ENCODE measurements around the gene ZNF274.

Gene ZNF274

GRCh38 chr19:58182577-58182988 is 278 bp upstream of the ZNF274 start:
- in situ Hi-C loops (cut with HindIII; ENCODE audit: low sequenced_read_pairs), result no loop called here
- no peak for TF ChIP-seq CTCF (IDR thresholded peaks at IDR 0.05; ENCODE audit: low read depth, low read length)
- no peak for DNase-seq (ENCODE audit: low read depth, low spot score)
- H3K4me3 ChIP-seq (ENCODE audit: low read depth, low read length), result peak overlapping the region; percentile 90

DNA sequence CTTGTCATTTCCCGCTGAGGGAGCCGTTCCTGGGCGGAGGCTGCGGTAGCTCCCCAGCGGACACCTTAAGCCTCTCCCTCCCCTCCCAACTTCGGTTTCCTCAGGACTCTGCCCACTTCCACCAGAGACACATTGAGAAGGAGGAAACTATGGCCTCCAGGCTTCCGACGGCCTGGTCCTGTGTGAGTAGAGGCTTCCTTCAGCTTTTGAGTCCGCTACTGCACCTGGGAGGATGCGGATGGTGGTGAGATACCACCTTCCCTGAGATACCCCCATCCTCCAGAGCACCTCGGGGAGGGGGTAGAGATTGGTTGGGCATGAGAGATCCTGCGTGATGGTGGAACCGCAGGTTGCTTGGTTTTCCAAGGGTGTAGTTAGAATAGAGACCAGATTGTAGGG is 955 bp downstream of the ZNF274 start:
- in situ Hi-C loops (cut with HindIII; ENCODE audit: low sequenced_read_pairs), result no loop called here
- no peak for DNase-seq (ENCODE audit: low read depth, low spot score)
- TF ChIP-seq CTCF (IDR thresholded peaks at IDR 0.05; ENCODE audit: low read depth, low read length), result no peak

DNA sequence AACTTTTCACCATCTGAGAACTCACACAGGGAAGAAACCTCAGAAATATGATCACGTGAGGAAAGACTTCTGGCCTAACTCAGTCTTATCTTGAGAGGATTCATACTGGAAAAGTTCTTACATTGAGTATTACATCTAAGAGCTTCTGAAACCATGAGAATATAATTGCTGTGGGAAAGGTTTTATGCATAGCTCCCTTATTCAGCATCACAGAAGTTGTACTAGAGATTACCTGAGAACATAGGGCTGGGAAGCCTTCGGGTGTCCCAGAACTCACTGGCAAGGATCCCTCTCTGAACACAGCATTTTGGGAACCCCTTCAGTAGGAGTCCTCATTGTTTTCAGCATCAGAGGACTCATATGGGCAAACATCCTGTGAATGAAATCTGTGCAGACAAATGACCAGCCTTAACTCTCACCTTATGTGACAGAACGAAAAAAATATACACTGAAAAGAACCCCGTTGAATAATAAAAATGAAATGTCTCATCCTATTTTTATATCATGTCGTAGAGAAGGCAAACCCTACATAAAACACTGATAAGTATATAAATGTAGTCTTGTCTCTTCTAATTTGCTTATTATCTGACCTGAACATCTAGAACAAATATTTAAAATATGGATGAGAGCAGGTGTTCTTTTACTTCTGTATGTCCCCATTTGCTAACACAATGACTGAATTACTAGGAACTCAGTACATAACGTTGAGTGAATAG is 14.2 kb downstream of the ZNF274 start:
- TF ChIP-seq CTCF (IDR thresholded peaks at IDR 0.05; ENCODE audit: low read depth, low read length), result no peak
- no peak overlapping the region for H3K4me3 ChIP-seq (ENCODE audit: low read depth, low read length)

More for the DNA sequence above, 955 bp downstream of the ZNF274 start:
- peak overlapping the region; percentile 90 for H3K4me3 ChIP-seq (ENCODE audit: low read depth, low read length)

DNA sequence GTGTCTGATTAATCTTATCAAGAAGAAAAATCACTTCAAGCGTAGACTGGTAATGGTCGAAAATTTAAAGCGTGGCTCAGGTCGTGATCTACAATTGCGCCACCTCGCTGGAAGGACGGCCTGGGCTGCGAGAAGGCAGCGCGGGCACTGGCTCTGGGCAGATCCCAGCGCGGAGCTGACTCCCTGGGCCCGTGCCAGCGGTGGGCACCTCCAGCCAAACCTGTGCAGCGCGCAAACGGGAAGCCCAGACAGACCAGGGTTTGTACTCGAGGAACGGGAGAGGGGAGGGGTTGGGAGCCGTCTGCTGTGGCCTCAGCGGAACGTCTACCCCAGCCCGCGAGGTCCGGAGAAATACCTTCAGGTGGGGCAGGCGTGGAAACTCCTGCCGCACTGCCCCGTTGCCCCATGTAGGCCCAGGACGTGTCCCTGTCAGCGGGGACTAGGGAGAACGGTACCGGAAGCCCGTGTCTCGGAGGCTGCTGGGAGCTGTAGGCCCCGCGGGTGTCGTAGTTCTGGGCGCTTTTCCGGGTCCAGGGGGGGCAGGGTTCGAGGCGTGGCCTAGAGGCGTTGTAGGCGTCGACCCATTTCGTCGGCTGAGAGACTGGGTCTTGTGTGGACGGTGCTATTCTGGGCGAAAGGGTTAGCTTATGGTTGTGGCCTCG is 21.1 kb downstream of the ZNF274 start:
- in situ Hi-C loops (cut with HindIII; ENCODE audit: low sequenced_read_pairs), result no loop called here
- no peak for TF ChIP-seq CTCF (IDR thresholded peaks at IDR 0.05; ENCODE audit: low read depth, low read length)
- DNase-seq (ENCODE audit: low read depth, low spot score), result no peak
- H3K4me3 ChIP-seq (ENCODE audit: low read depth, low read length), result no peak overlapping the region

More for the DNA sequence above, 14.2 kb downstream of the ZNF274 start:
- in situ Hi-C loops (cut with HindIII; ENCODE audit: low sequenced_read_pairs), result no loop called here
- DNase-seq (ENCODE audit: low read depth, low spot score), result peak; percentile 58

GRCh38 chr19:58204566-58204965 is 21.7 kb downstream of the ZNF274 start:
- in situ Hi-C loops (cut with HindIII; ENCODE audit: low sequenced_read_pairs), result no loop called here
- DNase-seq (ENCODE audit: low read depth, low spot score), result no peak
- TF ChIP-seq CTCF (IDR thresholded peaks at IDR 0.05; ENCODE audit: low read depth, low read length), result no peak
- H3K4me3 ChIP-seq (ENCODE audit: low read depth, low read length), result no peak overlapping the region

DNA sequence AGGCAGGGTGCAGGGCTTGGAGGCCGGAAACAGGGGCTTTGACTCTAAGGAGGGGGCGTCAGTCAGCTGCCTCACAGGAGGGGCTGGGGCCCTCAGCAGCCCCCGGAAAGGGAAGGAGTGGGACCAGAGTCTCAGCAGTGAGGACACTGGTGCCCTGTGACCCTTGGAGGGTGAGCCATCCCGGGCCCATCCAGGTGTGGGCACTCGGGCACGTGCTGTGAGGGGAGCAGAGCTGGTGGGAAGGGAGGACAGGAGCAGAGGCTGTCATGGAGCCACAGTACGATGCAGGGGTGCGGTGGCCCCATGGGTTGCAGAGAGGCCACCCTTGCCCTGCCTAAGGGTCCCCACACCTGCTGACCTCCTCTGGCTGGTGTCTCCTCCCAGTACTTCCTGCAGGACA is 26.7 kb downstream of the ZNF274 start:
- no peak for DNase-seq (ENCODE audit: low read depth, low spot score)
- no peak for TF ChIP-seq CTCF (IDR thresholded peaks at IDR 0.05; ENCODE audit: low read depth, low read length)
- in situ Hi-C loops (cut with HindIII; ENCODE audit: low sequenced_read_pairs), result no loop called here
- no peak overlapping the region for H3K4me3 ChIP-seq (ENCODE audit: low read depth, low read length)

All from astrocyte of the spinal cord (primary cell).